Measurements from ENCODE around the gene AGBL5.
A peak's percentile ranks its signal among the peaks of the same experiment; 100 is the strongest.

AGBL5 gene

DNA sequence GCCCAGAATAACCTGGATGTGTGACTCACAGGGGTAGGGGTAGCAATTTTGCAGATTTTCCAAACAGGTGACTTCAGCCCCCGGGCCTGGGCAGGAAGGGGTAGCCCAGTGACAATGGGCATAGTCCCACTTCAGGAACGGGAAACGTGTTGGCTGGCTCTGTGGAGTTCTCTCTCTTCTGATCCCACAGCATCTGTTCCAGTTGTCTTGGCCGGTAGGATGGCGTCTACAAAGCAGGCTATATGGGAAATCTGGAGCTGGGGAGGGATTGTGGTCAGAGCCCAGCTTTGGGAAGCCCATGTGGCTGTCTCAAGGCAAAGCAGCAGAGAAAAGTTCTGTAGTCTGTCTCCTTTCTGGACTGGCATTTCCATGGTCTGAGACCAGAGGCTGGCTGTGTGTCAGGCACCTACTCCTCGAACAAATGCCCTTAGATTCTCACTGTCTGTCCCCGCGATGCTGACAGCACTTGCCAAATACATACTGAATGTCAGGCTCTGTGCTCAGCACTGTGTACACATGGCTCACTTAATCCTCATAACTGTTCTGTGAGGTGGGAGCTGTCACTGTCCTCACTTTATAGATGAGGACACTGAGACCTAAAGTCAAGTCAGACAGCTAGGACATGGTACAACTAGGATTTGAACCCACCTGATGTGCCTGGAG, 36.6 kb upstream of the AGBL5 start:
- DNase-seq (ENCODE audit: low read depth, low spot score): no peak
- CTCF ChIA-PET: interaction anchor here (1.0 to 18.4 kb wide), 10 partner anchors 11 to 169 kb away, joined by 4 to 663 read pairs (median 28); partner anchors contain the start of genes DPYSL5, EMILIN1 and MAPRE3
- POLR2A ChIA-PET: no interaction called here
- no peak overlapping the region for H3K4me3 ChIP-seq (ENCODE audit: low read depth, low read length)
- TF ChIP-seq, protein P1, sequence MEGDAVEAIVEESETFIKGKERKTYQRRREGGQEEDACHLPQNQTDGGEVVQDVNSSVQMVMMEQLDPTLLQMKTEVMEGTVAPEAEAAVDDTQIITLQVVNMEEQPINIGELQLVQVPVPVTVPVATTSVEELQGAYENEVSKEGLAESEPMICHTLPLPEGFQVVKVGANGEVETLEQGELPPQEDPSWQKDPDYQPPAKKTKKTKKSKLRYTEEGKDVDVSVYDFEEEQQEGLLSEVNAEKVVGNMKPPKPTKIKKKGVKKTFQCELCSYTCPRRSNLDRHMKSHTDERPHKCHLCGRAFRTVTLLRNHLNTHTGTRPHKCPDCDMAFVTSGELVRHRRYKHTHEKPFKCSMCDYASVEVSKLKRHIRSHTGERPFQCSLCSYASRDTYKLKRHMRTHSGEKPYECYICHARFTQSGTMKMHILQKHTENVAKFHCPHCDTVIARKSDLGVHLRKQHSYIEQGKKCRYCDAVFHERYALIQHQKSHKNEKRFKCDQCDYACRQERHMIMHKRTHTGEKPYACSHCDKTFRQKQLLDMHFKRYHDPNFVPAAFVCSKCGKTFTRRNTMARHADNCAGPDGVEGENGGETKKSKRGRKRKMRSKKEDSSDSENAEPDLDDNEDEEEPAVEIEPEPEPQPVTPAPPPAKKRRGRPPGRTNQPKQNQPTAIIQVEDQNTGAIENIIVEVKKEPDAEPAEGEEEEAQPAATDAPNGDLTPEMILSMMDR (IDR thresholded peaks at IDR 0.05; ENCODE audit: insufficient read depth, low read length, missing control alignments): no peak

DNA sequence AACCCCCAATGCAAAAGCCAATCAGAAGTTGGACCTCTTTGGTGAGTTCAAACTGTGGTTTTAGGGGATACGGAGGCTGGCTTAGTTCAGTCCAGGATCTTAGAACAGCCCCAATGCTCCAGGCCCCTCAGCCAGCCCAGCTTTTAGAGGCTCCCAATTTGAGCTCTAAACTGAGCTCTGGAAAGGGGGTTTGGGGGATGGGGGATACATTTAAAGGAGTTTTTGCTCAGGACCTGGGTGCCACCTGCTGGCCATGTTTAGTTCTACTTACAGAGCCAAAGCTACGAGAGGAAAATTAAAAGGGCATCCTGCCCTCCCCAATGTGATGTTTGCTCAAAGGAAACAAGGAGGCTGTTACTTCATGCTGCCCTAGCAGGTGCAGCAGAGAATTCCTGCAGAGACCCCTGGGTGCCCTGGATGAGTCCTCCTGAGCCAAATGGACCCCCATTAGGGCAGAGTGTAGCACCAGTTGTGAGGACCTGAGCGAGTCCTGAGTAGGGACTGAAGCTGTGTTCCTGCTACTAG, 34.6 kb upstream of the AGBL5 start:
- POLR2A ChIA-PET: interaction anchor here (0.6 to 1.1 kb wide), 2 partner anchors 11 to 34 kb away, joined by 3 read pairs; partner anchors contain the start of gene AGBL5
- DNase-seq (ENCODE audit: low read depth, low spot score): no peak
- no peak overlapping the region for H3K4me3 ChIP-seq (ENCODE audit: low read depth, low read length)
- CTCF ChIA-PET: interaction anchor here (0.7 to 18.4 kb wide), 36 partner anchors 10 to 229 kb away, joined by 3 to 663 read pairs (median 6); partner anchors contain the start of genes DPYSL5, EMILIN1, MAPRE3 and TMEM214
- TF ChIP-seq, protein P1 (IDR thresholded peaks at IDR 0.05; ENCODE audit: insufficient read depth, low read length, missing control alignments): peak; percentile 60

- TF ChIP-seq, protein P1 (IDR thresholded peaks at IDR 0.05; ENCODE audit: insufficient read depth, low read length, missing control alignments): no peak
- DNase-seq (ENCODE audit: low read depth, low spot score): no peak
- ChIA-PET POLR2A (no interaction called here), CTCF (interaction anchor here (0.8 to 18.4 kb wide), 15 partner anchors 8 to 172 kb away, joined by 3 to 663 read pairs (median 16); partner anchors contain the start of genes DPYSL5 and MAPRE3)
- no peak overlapping the region for H3K4me3 ChIP-seq (ENCODE audit: low read depth, low read length)
Measured at GRCh38 chr2:27018142-27018541, 33.3 kb upstream of the AGBL5 start.

DNA sequence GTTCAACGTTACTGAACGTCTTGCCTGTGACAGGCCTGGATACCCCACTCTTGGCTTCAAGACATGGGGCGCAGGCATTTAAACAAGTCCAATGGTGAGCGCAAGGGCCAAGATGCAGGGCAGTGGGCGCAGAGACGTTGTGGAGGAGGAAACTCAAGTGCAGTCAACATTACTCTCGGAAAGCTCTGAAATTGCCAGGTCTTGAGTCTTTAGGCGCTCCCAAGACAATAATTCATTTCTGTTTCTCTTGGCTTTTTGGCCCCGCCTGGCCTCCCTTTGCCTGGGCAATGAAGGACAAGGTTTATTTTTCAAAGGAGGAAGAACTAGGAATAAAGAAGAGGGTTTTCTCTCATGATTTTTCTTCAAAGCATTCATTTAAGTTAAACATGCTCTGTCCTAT, 32.0 kb upstream of the AGBL5 start:
- no peak for DNase-seq (ENCODE audit: low read depth, low spot score)
- TF ChIP-seq, protein P1 (IDR thresholded peaks at IDR 0.05; ENCODE audit: insufficient read depth, low read length, missing control alignments): no peak
- H3K4me3 ChIP-seq (ENCODE audit: low read depth, low read length): no peak overlapping the region
- ChIA-PET POLR2A (no interaction called here), CTCF (interaction anchor here (1.0 to 18.4 kb wide), 5 partner anchors 7 to 173 kb away, joined by 4 to 663 read pairs (median 37); partner anchors contain the start of genes DPYSL5 and MAPRE3)

- DNase-seq (ENCODE audit: low read depth, low spot score): no peak
- H3K4me3 ChIP-seq (ENCODE audit: low read depth, low read length): no peak overlapping the region
- ChIA-PET POLR2A (no interaction called here), CTCF (interaction anchor here (1.0 to 18.4 kb wide), 3 partner anchors 58 to 174 kb away, joined by 4 to 663 read pairs (median 110); partner anchors contain the start of genes DPYSL5 and MAPRE3)
- TF ChIP-seq, protein P1 (IDR thresholded peaks at IDR 0.05; ENCODE audit: insufficient read depth, low read length, missing control alignments): no peak
Measured at GRCh38 chr2:27019931-27020855, 31.3 kb upstream of the AGBL5 start.

Data from AG04449 (cell line).